ENCODE data around the gene RELN. TPM values are rescaled to one million over a fixed set of nuclear protein-coding genes. Genes with fewer than 3 reads are reported as not detected.

The RELN gene
- total RNA-seq, 1 donor = under 0.01 TPM

- no peaks in the 10 kb centered on the region for H3K4me1 ChIP-seq (ENCODE audit: insufficient read depth, low read length)
- no peaks in the 10 kb centered on the region for H3K27me3 ChIP-seq (ENCODE audit: insufficient read depth, low read length)
- H3K9me3 ChIP-seq (ENCODE audit: low read depth, low read length) = no peaks in the 10 kb centered on the region
- H3K4me3 ChIP-seq (ENCODE audit: low read length) = no peak overlapping the region
Observed at GRCh38 chr7:103613655-103614642, 375.5 kb downstream of the RELN start.

GRCh38 chr7:103609778-103610177 is 379.7 kb downstream of the RELN start:
- no peak overlapping the region for H3K4me3 ChIP-seq (ENCODE audit: low read length)
- H3K9me3 ChIP-seq (ENCODE audit: low read depth, low read length) = no peaks in the 10 kb centered on the region
- no peaks in the 10 kb centered on the region for H3K27me3 ChIP-seq (ENCODE audit: insufficient read depth, low read length)
- H3K4me1 ChIP-seq (ENCODE audit: insufficient read depth, low read length) = no peaks in the 10 kb centered on the region

- Histone ChIP-seq H3K4me3 (ENCODE audit: low read length) (no peak overlapping the region), H3K27me3 (ENCODE audit: insufficient read depth, low read length) (peaks cover 3% of the 10 kb centered on the region), H3K4me1 (ENCODE audit: insufficient read depth, low read length) (no peaks in the 10 kb centered on the region), H3K9me3 (ENCODE audit: low read depth, low read length) (no peaks in the 10 kb centered on the region)
Observed at GRCh38 chr7:103605640-103606039, 383.8 kb downstream of the RELN start.

GRCh38 chr7:103598326-103598905 is 391.0 kb downstream of the RELN start:
- Histone ChIP-seq H3K9me3 (ENCODE audit: low read depth, low read length) (no peaks in the 10 kb centered on the region), H3K4me1 (ENCODE audit: insufficient read depth, low read length) (no peaks in the 10 kb centered on the region), H3K4me3 (ENCODE audit: low read length) (no peak overlapping the region), H3K27me3 (ENCODE audit: insufficient read depth, low read length) (peaks cover 3% of the 10 kb centered on the region)

- Histone ChIP-seq H3K4me1 (ENCODE audit: insufficient read depth, low read length) (no peaks in the 10 kb centered on the region), H3K27me3 (ENCODE audit: insufficient read depth, low read length) (peaks cover 3% of the 10 kb centered on the region), H3K9me3 (ENCODE audit: low read depth, low read length) (no peaks in the 10 kb centered on the region), H3K4me3 (ENCODE audit: low read length) (no peak overlapping the region)
Observed at GRCh38 chr7:103597606-103598005, 391.9 kb downstream of the RELN start.

GRCh38 chr7:103594186-103594585 is 395.3 kb downstream of the RELN start:
- H3K27me3 ChIP-seq (ENCODE audit: insufficient read depth, low read length) = no peaks in the 10 kb centered on the region
- H3K4me3 ChIP-seq (ENCODE audit: low read length) = no peak overlapping the region
- H3K9me3 ChIP-seq (ENCODE audit: low read depth, low read length) = no peaks in the 10 kb centered on the region
- H3K4me1 ChIP-seq (ENCODE audit: insufficient read depth, low read length) = no peaks in the 10 kb centered on the region

GRCh38 chr7:103593691-103594090 is 395.8 kb downstream of the RELN start:
- Histone ChIP-seq H3K9me3 (ENCODE audit: low read depth, low read length) (no peaks in the 10 kb centered on the region), H3K4me1 (ENCODE audit: insufficient read depth, low read length) (no peaks in the 10 kb centered on the region), H3K27me3 (ENCODE audit: insufficient read depth, low read length) (no peaks in the 10 kb centered on the region), H3K4me3 (ENCODE audit: low read length) (no peak overlapping the region)

- Histone ChIP-seq H3K4me1 (ENCODE audit: insufficient read depth, low read length) (no peaks in the 10 kb centered on the region), H3K9me3 (ENCODE audit: low read depth, low read length) (no peaks in the 10 kb centered on the region), H3K27me3 (ENCODE audit: insufficient read depth, low read length) (no peaks in the 10 kb centered on the region), H3K4me3 (ENCODE audit: low read length) (no peak overlapping the region)
Observed at GRCh38 chr7:103592844-103593243, 396.6 kb downstream of the RELN start.

GRCh38 chr7:103592187-103592586 is 397.3 kb downstream of the RELN start:
- H3K4me3 ChIP-seq (ENCODE audit: low read length) = no peak overlapping the region
- H3K27me3 ChIP-seq (ENCODE audit: insufficient read depth, low read length) = no peaks in the 10 kb centered on the region
- H3K4me1 ChIP-seq (ENCODE audit: insufficient read depth, low read length) = no peaks in the 10 kb centered on the region
- H3K9me3 ChIP-seq (ENCODE audit: low read depth, low read length) = no peaks in the 10 kb centered on the region

- Histone ChIP-seq H3K27me3 (ENCODE audit: insufficient read depth, low read length) (no peaks in the 10 kb centered on the region), H3K9me3 (ENCODE audit: low read depth, low read length) (no peaks in the 10 kb centered on the region), H3K4me1 (ENCODE audit: insufficient read depth, low read length) (no peaks in the 10 kb centered on the region), H3K4me3 (ENCODE audit: low read length) (no peak overlapping the region)
Observed at GRCh38 chr7:103580031-103580430, 409.4 kb downstream of the RELN start.

GRCh38 chr7:103577059-103577458 is 412.4 kb downstream of the RELN start:
- Histone ChIP-seq H3K9me3 (ENCODE audit: low read depth, low read length) (no peaks in the 10 kb centered on the region), H3K27me3 (ENCODE audit: insufficient read depth, low read length) (no peaks in the 10 kb centered on the region), H3K4me1 (ENCODE audit: insufficient read depth, low read length) (no peaks in the 10 kb centered on the region), H3K4me3 (ENCODE audit: low read length) (no peak overlapping the region)

GRCh38 chr7:103576641-103577040 is 412.8 kb downstream of the RELN start:
- no peak overlapping the region for H3K4me3 ChIP-seq (ENCODE audit: low read length)
- H3K9me3 ChIP-seq (ENCODE audit: low read depth, low read length) = no peaks in the 10 kb centered on the region
- no peaks in the 10 kb centered on the region for H3K27me3 ChIP-seq (ENCODE audit: insufficient read depth, low read length)
- H3K4me1 ChIP-seq (ENCODE audit: insufficient read depth, low read length) = no peaks in the 10 kb centered on the region

GRCh38 chr7:103574576-103574975 is 414.9 kb downstream of the RELN start:
- Histone ChIP-seq H3K4me1 (ENCODE audit: insufficient read depth, low read length) (no peaks in the 10 kb centered on the region), H3K27me3 (ENCODE audit: insufficient read depth, low read length) (no peaks in the 10 kb centered on the region), H3K4me3 (ENCODE audit: low read length) (no peak overlapping the region), H3K9me3 (ENCODE audit: low read depth, low read length) (no peaks in the 10 kb centered on the region)

GRCh38 chr7:103573479-103574058 is 415.9 kb downstream of the RELN start:
- Histone ChIP-seq H3K27me3 (ENCODE audit: insufficient read depth, low read length) (no peaks in the 10 kb centered on the region), H3K9me3 (ENCODE audit: low read depth, low read length) (no peaks in the 10 kb centered on the region), H3K4me1 (ENCODE audit: insufficient read depth, low read length) (no peaks in the 10 kb centered on the region), H3K4me3 (ENCODE audit: low read length) (no peak overlapping the region)

GRCh38 chr7:103571586-103571985 is 417.9 kb downstream of the RELN start:
- Histone ChIP-seq H3K4me1 (ENCODE audit: insufficient read depth, low read length) (no peaks in the 10 kb centered on the region), H3K27me3 (ENCODE audit: insufficient read depth, low read length) (no peaks in the 10 kb centered on the region), H3K4me3 (ENCODE audit: low read length) (no peak overlapping the region), H3K9me3 (ENCODE audit: low read depth, low read length) (no peaks in the 10 kb centered on the region)
